Lower leg skin (tissue), 3 donors: ENCODE results near the gene ZNF354C.

Experiments used
- CTCF ChIP-seq, 3 donors: fragments of 450-650 bp; IDR thresholded peaks; one replicate each; pipeline ENCODE4 v1.5.1; 2016; ENCODE audit warnings: antibody characterized with exemption in 3 of 3, mild to moderate bottlenecking in 3 of 3, moderate library complexity in 2 of 3
- POLR2A ChIP-seq, 2 donors: fragments of 450-650 bp; IDR thresholded peaks; one replicate each; pipeline ENCODE4 v1.6.1; 2016 to 2017; ENCODE audit warnings: antibody characterized with exemption in 2 of 2, mild to moderate bottlenecking in 1 of 2, moderate library complexity in 1 of 2

- no peak for TF ChIP-seq CTCF (IDR thresholded peaks at IDR 0.05)
- no peak for TF ChIP-seq POLR2A (IDR thresholded peaks at IDR 0.05)
These were observed 4.7 kb upstream of the ZNF354C start for GRCh38 chr5:179055436-179055835.
